ENCODE data around the gene MPPE1.
"Not testable (repeated sequence)": the region's sequence is repeated elsewhere in the genome, so short reads cannot be mapped to it uniquely, and the experiment has no call there.

The MPPE1 gene

DNA sequence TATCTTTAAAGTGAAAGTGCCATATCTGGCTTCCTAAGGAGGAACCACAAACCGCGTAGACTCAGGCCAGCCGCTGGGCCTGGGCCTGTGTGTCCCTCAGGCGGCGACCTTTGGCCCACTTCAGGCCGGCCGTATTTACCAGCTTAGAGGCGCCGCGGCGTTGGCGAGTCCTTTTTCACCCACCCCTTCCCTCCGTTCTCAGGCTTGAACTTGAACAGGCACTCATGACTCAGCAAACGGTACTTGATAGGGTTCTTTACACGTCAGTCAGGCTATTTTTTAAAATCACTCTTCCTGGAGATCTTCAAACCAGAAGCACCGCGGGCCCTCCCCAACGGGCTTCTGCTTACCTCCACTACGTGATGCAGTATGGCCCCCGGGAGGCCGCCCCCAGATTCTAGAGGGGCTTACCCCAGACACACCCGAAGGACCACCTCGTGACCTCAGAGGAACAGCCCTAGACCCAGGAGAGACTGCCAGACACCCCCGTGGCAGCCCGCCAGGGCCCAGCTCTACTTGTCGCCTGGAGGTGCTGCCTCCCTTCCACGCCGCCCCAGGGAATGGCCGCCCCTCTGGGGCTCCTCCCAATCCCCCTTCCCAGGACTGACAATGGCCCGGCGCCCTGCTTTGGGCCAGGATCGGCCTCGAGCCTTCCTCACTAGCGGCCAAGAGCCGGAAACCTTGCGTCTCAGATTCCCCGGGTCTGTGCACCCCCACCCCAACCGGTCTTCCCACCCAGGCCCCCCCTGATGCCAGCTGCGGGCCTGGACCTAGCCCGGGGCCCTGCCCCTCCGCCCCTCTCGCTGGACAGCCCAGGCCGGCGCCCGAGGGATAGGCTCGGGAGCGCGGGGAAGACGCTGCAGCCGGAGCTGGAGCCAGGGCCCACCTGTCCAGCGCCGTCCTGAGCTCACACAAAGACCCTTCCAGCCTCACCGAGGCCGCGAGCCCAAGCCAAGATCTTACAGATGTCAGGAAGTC, 39.4 kb upstream of the MPPE1 start (continued):
- TF ChIP-seq, protein P1, sequence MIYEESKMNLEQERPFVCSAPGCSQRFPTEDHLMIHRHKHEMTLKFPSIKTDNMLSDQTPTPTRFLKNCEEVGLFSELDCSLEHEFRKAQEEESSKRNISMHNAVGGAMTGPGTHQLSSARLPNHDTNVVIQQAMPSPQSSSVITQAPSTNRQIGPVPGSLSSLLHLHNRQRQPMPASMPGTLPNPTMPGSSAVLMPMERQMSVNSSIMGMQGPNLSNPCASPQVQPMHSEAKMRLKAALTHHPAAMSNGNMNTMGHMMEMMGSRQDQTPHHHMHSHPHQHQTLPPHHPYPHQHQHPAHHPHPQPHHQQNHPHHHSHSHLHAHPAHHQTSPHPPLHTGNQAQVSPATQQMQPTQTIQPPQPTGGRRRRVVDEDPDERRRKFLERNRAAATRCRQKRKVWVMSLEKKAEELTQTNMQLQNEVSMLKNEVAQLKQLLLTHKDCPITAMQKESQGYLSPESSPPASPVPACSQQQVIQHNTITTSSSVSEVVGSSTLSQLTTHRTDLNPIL (CRISPR knock-in tag; IDR thresholded peaks at IDR 0.05; ENCODE audit: low read depth), result no peak
- TF ChIP-seq ZC3H10 (CRISPR knock-in tag; IDR thresholded peaks at IDR 0.05), result no peak
- TF ChIP-seq, protein P2, sequence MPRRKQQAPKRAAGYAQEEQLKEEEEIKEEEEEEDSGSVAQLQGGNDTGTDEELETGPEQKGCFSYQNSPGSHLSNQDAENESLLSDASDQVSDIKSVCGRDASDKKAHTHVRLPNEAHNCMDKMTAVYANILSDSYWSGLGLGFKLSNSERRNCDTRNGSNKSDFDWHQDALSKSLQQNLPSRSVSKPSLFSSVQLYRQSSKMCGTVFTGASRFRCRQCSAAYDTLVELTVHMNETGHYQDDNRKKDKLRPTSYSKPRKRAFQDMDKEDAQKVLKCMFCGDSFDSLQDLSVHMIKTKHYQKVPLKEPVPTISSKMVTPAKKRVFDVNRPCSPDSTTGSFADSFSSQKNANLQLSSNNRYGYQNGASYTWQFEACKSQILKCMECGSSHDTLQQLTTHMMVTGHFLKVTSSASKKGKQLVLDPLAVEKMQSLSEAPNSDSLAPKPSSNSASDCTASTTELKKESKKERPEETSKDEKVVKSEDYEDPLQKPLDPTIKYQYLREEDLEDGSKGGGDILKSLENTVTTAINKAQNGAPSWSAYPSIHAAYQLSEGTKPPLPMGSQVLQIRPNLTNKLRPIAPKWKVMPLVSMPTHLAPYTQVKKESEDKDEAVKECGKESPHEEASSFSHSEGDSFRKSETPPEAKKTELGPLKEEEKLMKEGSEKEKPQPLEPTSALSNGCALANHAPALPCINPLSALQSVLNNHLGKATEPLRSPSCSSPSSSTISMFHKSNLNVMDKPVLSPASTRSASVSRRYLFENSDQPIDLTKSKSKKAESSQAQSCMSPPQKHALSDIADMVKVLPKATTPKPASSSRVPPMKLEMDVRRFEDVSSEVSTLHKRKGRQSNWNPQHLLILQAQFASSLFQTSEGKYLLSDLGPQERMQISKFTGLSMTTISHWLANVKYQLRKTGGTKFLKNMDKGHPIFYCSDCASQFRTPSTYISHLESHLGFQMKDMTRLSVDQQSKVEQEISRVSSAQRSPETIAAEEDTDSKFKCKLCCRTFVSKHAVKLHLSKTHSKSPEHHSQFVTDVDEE (CRISPR knock-in tag; IDR thresholded peaks at IDR 0.05), result no peak
- TF ChIP-seq GLIS3 (CRISPR knock-in tag; IDR thresholded peaks at IDR 0.05), result no peak
- no peak for TF ChIP-seq CSDC2 (CRISPR knock-in tag; IDR thresholded peaks at IDR 0.05)

DNA sequence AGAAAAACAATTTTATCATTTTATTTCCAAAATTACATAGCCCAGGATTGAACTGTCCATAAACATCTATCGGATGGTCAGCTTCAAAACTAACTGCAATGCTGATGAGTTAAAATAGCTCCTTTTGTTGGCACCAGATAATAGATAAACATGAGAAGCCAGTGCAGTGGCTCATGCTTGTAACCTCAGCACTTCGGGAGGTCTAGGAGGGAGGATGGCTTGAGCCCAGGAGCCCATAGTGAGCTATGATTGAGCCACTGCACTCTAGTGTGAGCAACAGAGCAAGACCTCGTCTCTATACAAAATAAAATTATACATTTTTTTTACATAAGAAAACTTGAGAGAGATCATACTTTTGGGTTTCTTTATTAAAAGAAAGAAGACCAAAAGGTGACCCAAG, 38.6 kb upstream of the MPPE1 start:
- TF ChIP-seq ZC3H10 (CRISPR knock-in tag; IDR thresholded peaks at IDR 0.05), result no peak
- TF ChIP-seq TOX (CRISPR knock-in tag; IDR thresholded peaks at IDR 0.05; ENCODE audit: borderline replicate concordance), result no peak
- no peak for TF ChIP-seq SNAI2 (CRISPR knock-in tag; IDR thresholded peaks at IDR 0.05)
- no peak for TF ChIP-seq ARNTL (CRISPR knock-in tag; IDR thresholded peaks at IDR 0.05; ENCODE audit: borderline replicate concordance, low read depth)
- no peak for TF ChIP-seq ZFP3 (CRISPR knock-in tag; IDR thresholded peaks at IDR 0.05)
- ATAC-seq, result no peak

DNA sequence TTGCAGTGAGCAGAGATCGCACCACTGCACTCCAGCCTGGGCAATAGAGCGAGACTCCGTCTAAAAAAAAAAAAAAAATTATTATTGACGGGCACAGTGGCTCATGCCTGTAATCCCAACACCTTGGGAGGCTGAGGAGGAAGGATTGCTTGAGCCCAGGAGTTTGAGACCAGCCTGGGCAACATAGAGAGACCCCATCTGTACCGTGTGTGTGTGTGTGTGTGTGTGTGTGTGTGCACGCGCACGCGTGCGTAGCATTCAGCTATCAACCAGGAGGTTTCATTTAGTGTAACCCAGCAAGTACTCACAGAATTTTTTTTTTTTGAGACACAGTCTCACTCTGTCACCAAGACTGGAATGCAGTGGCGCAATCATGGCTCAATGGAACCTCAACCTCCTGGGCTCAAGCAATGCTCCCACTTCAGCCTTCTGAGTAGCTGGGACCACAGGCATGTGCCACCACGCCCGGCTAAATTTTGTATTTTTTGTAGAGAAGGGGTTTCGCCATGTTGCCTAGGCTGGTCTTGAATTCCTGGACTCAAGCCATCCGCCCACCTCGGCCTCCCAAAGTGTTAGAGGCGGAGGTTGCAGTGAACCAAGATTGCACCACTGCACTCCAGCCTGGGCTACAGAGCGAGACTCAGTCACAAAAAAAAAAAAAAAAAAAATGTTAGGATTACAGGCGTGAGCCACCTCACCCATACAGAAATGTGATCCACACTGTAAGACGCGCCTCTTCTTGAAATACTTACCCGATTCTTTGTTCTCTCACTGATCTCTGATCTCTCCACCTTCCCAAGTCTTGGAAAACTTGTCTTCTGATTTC, 37.9 kb upstream of the MPPE1 start:
- not testable (repeated sequence) for ATAC-seq

DNA sequence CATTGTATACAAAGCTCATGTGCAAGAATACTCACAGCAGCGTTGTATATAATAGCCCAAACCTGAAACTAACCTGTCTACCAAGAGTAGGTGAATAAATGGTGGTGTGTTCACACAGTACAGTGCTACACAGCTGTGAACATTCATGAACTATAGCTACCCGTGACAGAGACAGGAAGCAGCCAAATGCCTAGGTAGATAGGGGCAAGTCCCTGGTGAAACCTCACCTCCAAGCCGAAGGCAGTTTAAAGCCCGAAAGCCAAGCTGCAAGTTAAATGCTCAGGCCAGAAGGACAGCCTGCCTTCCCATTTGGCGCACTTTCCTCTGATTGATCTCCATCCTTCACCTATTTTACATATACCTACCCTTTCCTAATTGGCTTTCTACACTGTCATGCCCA, 36.7 kb upstream of the MPPE1 start:
- TF ChIP-seq ZC3H10 (CRISPR knock-in tag; IDR thresholded peaks at IDR 0.05) (no peak), PPARA (CRISPR knock-in tag; IDR thresholded peaks at IDR 0.05; ENCODE audit: borderline replicate concordance) (no peak), ZNF8 (CRISPR knock-in tag; IDR thresholded peaks at IDR 0.05) (no peak), CSDC2 (CRISPR knock-in tag; IDR thresholded peaks at IDR 0.05) (no peak), ZFP30 (CRISPR knock-in tag; IDR thresholded peaks at IDR 0.05) (no peak), TOX (CRISPR knock-in tag; IDR thresholded peaks at IDR 0.05; ENCODE audit: borderline replicate concordance) (no peak), ZNF565 (CRISPR knock-in tag; conservative IDR thresholded peaks at IDR 0.05; ENCODE audit: low read depth) (no peak), ARNTL (CRISPR knock-in tag; IDR thresholded peaks at IDR 0.05; ENCODE audit: borderline replicate concordance, low read depth) (no peak), BACH2 (CRISPR knock-in tag; IDR thresholded peaks at IDR 0.05; ENCODE audit: borderline replicate concordance) (no peak), GLIS3 (CRISPR knock-in tag; IDR thresholded peaks at IDR 0.05) (no peak), ISL1 (CRISPR knock-in tag; IDR thresholded peaks at IDR 0.05) (no peak), ZNF70 (CRISPR knock-in tag; IDR thresholded peaks at IDR 0.05) (no peak), RARB (CRISPR knock-in tag; IDR thresholded peaks at IDR 0.05) (no peak), TCF4 (CRISPR knock-in tag; IDR thresholded peaks at IDR 0.05; ENCODE audit: borderline replicate concordance) (no peak), ZFP3 (CRISPR knock-in tag; IDR thresholded peaks at IDR 0.05) (no peak)
- TF ChIP-seq, protein P3, sequence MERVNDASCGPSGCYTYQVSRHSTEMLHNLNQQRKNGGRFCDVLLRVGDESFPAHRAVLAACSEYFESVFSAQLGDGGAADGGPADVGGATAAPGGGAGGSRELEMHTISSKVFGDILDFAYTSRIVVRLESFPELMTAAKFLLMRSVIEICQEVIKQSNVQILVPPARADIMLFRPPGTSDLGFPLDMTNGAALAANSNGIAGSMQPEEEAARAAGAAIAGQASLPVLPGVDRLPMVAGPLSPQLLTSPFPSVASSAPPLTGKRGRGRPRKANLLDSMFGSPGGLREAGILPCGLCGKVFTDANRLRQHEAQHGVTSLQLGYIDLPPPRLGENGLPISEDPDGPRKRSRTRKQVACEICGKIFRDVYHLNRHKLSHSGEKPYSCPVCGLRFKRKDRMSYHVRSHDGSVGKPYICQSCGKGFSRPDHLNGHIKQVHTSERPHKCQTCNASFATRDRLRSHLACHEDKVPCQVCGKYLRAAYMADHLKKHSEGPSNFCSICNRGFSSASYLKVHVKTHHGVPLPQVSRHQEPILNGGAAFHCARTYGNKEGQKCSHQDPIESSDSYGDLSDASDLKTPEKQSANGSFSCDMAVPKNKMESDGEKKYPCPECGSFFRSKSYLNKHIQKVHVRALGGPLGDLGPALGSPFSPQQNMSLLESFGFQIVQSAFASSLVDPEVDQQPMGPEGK (CRISPR knock-in tag; IDR thresholded peaks at IDR 0.05; ENCODE audit: borderline replicate concordance), result no peak
- TF ChIP-seq, protein P4, sequence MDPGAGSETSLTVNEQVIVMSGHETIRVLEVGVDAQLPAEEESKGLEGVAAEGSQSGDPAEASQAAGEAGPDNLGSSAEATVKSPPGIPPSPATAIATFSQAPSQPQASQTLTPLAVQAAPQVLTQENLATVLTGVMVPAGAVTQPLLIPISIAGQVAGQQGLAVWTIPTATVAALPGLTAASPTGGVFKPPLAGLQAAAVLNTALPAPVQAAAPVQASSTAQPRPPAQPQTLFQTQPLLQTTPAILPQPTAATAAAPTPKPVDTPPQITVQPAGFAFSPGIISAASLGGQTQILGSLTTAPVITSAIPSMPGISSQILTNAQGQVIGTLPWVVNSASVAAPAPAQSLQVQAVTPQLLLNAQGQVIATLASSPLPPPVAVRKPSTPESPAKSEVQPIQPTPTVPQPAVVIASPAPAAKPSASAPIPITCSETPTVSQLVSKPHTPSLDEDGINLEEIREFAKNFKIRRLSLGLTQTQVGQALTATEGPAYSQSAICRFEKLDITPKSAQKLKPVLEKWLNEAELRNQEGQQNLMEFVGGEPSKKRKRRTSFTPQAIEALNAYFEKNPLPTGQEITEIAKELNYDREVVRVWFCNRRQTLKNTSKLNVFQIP (CRISPR knock-in tag; IDR thresholded peaks at IDR 0.05; ENCODE audit: borderline replicate concordance, low read depth), result no peak
- TF ChIP-seq, protein P2 (CRISPR knock-in tag; IDR thresholded peaks at IDR 0.05), result no peak
- TF ChIP-seq, protein P5, sequence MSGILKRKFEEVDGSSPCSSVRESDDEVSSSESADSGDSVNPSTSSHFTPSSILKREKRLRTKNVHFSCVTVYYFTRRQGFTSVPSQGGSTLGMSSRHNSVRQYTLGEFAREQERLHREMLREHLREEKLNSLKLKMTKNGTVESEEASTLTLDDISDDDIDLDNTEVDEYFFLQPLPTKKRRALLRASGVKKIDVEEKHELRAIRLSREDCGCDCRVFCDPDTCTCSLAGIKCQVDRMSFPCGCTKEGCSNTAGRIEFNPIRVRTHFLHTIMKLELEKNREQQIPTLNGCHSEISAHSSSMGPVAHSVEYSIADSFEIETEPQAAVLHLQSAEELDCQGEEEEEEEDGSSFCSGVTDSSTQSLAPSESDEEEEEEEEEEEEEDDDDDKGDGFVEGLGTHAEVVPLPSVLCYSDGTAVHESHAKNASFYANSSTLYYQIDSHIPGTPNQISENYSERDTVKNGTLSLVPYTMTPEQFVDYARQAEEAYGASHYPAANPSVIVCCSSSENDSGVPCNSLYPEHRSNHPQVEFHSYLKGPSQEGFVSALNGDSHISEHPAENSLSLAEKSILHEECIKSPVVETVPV (CRISPR knock-in tag; IDR thresholded peaks at IDR 0.05), result no peak
- no peak for ATAC-seq
